ENCODE data around the gene YEATS2.

DNA sequence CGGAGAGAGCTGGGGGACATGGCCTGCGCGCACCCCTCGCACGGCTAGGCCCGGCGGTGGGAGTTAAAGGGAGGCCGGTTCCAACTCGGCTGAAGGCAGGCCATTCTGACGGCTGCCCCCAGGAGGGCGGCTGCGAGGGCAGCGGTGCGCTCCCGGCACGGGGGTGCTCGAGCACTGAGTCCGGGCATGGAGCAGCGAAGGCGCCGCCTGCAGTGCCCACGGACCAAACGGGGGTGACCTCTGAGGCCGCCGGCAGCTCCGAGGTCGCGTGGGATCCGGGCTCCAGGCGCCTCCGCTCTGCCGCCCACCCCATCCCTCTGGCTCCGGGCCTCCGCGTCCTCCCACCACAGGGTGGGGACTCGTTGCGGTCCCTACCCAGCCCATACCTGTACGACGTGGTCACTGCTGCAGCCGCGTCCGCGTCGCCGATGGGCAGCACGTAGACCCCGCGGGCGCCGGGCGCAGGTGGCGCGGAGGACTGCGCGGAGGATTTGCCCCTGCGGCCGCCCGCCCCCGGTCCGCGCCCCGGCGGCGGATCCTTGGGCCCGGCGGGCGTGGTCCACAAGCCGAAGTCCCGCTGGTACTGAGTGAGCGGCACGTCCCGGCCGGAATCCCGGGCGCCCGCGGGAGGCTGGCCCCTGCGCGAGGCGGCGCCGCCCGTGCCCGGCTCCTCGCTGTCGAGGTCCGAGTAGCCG lies 127.3 kb downstream of the YEATS2 start:
- TF ChIP-seq, protein P1, sequence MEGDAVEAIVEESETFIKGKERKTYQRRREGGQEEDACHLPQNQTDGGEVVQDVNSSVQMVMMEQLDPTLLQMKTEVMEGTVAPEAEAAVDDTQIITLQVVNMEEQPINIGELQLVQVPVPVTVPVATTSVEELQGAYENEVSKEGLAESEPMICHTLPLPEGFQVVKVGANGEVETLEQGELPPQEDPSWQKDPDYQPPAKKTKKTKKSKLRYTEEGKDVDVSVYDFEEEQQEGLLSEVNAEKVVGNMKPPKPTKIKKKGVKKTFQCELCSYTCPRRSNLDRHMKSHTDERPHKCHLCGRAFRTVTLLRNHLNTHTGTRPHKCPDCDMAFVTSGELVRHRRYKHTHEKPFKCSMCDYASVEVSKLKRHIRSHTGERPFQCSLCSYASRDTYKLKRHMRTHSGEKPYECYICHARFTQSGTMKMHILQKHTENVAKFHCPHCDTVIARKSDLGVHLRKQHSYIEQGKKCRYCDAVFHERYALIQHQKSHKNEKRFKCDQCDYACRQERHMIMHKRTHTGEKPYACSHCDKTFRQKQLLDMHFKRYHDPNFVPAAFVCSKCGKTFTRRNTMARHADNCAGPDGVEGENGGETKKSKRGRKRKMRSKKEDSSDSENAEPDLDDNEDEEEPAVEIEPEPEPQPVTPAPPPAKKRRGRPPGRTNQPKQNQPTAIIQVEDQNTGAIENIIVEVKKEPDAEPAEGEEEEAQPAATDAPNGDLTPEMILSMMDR (conservative IDR thresholded peaks at IDR 0.05; ENCODE audit: low read depth, low read length) = no peak
- TF ChIP-seq POLR2A (IDR thresholded peaks at IDR 0.05; ENCODE audit: low read depth, low read length) (no peak), BHLHE40 (IDR thresholded peaks at IDR 0.05; ENCODE audit: low read depth, low read length) (no peak), RAD21 (IDR thresholded peaks at IDR 0.05; ENCODE audit: low read length) (no peak), CEBPB (IDR thresholded peaks at IDR 0.05; ENCODE audit: low read depth, low read length) (no peak), RFX5 (IDR thresholded peaks at IDR 0.05; ENCODE audit: low read depth, low read length) (no peak), RCOR1 (IDR thresholded peaks at IDR 0.05; ENCODE audit: insufficient replicate concordance, low read length) (no peak), FOS (IDR thresholded peaks at IDR 0.05; ENCODE audit: low read depth, low read length) (no peak), SMC3 (IDR thresholded peaks at IDR 0.05; ENCODE audit: low read depth, low read length) (no peak), MAFK (IDR thresholded peaks at IDR 0.05; ENCODE audit: low read depth, low read length) (no peak), MXI1 (IDR thresholded peaks at IDR 0.05; ENCODE audit: borderline replicate concordance, low read depth, low read length) (0 out of 2 replicates have a peak, but pooled peaks have one; percentile 7), CHD1 (IDR thresholded peaks at IDR 0.05; ENCODE audit: low read depth, low read length) (no peak)
- TF ChIP-seq, protein P2, sequence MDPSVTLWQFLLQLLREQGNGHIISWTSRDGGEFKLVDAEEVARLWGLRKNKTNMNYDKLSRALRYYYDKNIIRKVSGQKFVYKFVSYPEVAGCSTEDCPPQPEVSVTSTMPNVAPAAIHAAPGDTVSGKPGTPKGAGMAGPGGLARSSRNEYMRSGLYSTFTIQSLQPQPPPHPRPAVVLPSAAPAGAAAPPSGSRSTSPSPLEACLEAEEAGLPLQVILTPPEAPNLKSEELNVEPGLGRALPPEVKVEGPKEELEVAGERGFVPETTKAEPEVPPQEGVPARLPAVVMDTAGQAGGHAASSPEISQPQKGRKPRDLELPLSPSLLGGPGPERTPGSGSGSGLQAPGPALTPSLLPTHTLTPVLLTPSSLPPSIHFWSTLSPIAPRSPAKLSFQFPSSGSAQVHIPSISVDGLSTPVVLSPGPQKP (IDR thresholded peaks at IDR 0.05; ENCODE audit: borderline replicate concordance, low read depth, low read length) = no peak
- TF ChIP-seq, protein P3, sequence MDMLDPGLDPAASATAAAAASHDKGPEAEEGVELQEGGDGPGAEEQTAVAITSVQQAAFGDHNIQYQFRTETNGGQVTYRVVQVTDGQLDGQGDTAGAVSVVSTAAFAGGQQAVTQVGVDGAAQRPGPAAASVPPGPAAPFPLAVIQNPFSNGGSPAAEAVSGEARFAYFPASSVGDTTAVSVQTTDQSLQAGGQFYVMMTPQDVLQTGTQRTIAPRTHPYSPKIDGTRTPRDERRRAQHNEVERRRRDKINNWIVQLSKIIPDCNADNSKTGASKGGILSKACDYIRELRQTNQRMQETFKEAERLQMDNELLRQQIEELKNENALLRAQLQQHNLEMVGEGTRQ (IDR thresholded peaks at IDR 0.05; ENCODE audit: low read depth, low read length) = no peak

Data from IMR-90 (cell line).